GM19023 (cell line): ENCODE results near the gene DCX.

Experiments used
- ATAC-seq: cut with Tn5 transposase; IDR thresholded peaks from one replicate; pipeline ENCODE4 v1.9.1; 2021; ENCODE audit warnings: mild to moderate bottlenecking, moderate library complexity; ENCODE audit not compliant: unreplicated experiment

DCX gene

GRCh38 chrX:111319451-111319850 is 92.5 kb downstream of the DCX start:
- ATAC-seq: no peak

- ATAC-seq: no peak
These were observed 93.1 kb downstream of the DCX start for GRCh38 chrX:111318901-111319300.

- ATAC-seq: no peak
These were observed 102.9 kb downstream of the DCX start for GRCh38 chrX:111309083-111309482.

GRCh38 chrX:111308039-111308438 is 104.0 kb downstream of the DCX start:
- no peak for ATAC-seq

DNA sequence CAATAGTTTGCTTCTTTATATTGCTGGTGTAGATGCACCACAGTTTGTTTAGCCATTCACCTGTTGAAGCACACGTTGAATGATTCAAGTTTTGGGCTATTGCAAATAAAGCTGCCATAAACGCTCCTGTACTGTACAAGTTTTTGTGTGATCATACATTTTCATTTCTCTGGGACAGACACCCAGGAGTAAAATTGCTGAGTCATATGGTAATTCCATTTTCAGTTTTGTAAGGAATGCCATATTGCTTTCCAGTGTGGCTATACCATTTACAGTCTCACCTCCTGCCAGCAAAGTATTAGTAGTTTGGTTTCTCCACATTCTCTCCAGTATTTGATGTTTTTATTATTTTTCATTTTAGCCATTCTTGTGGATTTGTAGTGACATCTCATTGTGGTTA is 109.7 kb downstream of the DCX start:
- no peak for ATAC-seq

DNA sequence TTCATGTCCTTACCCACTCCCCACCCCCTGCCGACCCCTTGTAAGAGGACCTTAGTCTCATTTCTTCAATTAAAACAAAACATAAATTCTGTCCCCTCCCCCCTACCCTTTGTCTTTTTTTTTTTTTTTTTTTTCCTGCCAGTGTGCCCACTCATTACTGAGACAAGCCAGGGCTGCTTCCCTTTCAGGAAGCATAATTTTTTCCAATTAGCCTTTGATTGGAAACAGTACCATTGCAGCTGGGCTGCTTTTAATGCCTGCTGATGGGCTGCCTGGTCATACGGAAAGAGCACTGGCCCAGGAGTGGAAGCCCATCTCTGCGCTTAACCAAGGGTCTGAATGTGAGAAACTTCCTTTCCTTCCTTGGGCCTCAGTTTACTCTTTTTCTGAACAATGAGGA is 123.2 kb downstream of the DCX start:
- no peak for ATAC-seq

DNA sequence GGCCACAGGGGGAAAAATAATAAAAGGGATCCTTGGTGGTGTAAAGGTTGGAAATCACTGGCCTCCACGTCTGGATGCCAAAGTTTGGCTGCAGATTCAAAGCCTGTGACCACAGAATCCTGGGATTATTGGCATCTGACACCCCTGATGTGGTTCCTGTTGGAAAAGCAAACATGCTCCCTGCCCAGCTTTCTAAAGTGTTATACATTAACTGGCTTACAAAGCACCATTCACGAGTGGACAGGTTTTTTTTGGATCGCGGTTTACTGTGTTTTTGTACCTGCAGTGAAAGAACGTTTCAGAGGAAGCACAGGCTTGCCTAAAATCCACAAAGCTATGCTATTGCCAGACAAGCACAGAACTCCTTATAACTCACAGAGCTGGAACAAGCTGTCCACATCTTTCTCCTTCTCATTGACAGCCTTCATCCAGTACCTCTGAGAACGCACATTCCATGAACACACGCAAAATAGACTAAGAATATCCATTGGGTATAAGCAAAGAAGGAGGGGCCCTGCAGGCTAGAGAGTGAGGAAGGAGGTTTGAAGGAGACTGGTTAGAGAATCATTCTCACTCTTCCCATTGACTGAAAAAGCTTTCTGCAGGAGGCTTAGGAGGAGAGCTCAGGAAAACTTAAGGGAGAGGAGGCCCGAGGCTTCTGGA is 127.2 kb downstream of the DCX start:
- no peak for ATAC-seq

DNA sequence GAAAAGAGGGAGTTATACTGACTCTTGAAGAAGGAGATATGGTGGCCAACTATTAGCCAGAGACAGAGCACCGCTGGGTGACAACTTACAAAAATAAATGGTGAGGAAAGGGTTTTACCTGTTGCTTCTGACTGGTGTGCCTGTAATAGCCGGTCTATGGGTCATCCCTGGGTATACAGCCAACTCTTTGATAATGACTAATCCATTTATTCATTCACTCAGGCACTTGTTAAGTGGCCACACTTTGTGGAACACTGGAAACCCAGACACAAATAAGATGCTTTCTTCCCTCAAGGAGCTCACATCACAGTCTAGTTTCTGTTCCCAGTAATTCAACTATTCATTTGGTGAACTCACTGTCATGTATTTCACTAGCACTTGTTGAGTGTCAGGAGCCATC is 128.5 kb downstream of the DCX start:
- ATAC-seq: no peak

DNA sequence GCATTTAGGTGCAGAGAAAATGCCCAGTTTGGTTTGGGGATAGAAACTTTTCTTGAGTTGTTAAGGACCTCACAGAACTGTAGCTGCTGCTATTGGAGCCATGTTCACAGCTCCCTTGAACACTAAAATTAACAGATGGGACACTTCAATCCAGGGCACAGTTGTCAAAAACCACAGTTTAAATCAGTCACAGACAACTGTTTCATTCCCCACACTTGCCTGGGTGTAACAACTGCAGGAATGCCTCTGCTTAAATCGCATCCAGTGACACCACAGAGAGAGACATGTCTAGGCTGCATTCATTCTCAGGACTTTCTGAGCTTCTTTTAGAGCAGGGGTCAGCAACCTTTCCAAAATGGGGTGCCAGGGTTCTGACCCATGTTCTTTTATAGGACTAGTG is 129.0 kb downstream of the DCX start:
- ATAC-seq: no peak

- no peak for ATAC-seq
These were observed 129.9 kb downstream of the DCX start for GRCh38 chrX:111282139-111282538.

GRCh38 chrX:111270339-111270738 is 141.7 kb downstream of the DCX start, which contains the start of gene CAPN6:
Gene CAPN6, minus strand, starts transcription at chrX:111270483. Its CDS starts 6,547 bp downstream, at chrX:111263936.
- no peak for ATAC-seq

GRCh38 chrX:111268506-111268905 is 143.5 kb downstream of the DCX start:
- ATAC-seq: no peak

DNA sequence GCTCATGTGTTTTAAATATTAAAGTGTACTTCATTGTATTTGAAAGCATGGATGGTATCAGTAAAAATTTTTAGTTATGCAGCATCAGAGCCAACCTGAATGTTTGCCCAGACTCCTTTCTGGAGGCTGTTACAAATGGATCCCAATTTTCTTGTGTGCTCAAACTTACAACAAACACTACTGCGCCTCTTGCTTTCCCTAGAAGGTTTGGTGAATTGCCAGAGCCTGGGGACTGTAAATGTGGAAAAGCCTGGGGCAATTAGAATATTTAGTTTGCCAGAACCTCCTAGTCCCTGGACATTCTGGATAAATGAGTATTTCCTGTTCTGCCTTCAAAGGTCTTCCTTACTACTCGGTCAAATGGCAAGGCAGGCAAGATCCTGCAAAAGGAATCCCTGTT is 146.5 kb downstream of the DCX start:
- ATAC-seq: no peak

- ATAC-seq: no peak
These were observed 147.6 kb downstream of the DCX start for GRCh38 chrX:111264385-111264784.

- ATAC-seq: no peak
These were observed 149.9 kb downstream of the DCX start for GRCh38 chrX:111262086-111262485.

- ATAC-seq: no peak
These were observed 151.5 kb downstream of the DCX start for GRCh38 chrX:111260451-111260850.

DNA sequence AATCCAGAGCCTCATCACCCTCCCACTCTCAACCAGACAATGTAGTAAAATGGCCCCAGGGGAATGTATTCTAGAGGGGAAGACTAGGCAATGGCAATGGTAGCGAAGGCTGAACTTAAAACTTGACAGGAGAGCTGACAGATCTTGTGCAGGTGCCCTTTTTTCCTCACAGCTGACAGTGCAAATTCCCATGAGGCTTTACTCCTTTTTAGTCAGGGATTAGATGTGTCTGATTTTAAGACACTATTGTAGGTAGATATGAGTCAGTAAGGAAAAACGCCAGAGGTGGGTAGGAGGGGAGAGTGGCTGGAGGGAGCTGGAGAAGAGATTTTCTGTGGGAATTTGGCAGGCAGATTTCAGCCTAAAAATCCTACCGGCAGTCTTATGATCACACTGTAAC is 152.4 kb downstream of the DCX start:
- no peak for ATAC-seq

DNA sequence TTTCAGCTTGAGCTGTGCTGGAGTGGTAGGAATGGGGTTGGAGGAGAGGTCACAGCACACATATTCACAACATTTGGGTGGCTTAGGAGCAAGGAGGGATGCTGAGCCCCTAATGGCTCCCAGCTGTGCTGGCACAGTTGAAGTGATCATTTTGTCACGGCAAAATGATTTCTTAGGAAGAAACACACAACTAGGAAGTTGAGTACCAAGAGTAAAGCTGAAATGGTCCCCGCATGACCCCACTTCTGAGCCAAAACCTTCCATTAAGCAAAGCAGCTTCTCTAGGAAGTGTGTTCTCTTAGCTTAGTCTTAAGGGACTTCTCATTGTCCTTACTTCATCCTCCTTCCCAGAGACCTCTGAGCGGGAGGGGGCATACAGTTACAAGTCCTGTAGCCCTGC is 154.3 kb downstream of the DCX start:
- no peak for ATAC-seq

GRCh38 chrX:111254896-111255693 is 156.9 kb downstream of the DCX start:
- ATAC-seq: no peak

GRCh38 chrX:111244235-111244750 is 167.7 kb downstream of the DCX start:
- no peak for ATAC-seq
